HCT116 (cell line): ENCODE results near the gene CRISPLD2. TPM values are rescaled to one million over a fixed set of nuclear protein-coding genes. Genes with fewer than 3 reads are reported as not detected.

Experiments
- ATAC-seq: fragments of 200-7000 bp; cut with Tn5 transposase; 2 replicates; pipeline ENCODE4 v1.9.1; 2020; ENCODE audit warnings: mild to moderate bottlenecking, moderate library complexity
- BruUV-seq: library from RNA; stranded (reverse); fragments of 400-500 nt; replicated peaks from 2 replicates; lab custom pipeline; 2021; lab: Mats Ljungman, UMichigan
- CTCF ChIA-PET: fragments of 300-600 bp; sonication (Branson Sonifier 250); formaldehyde crosslinking; loops from one replicate; lab custom pipeline; 2021; ENCODE audit warnings: antibody characterized with exemption; lab: Charles Lee
- POLR2A ChIA-PET: fragments of 300-600, 350-600 bp; sonication (Branson Sonifier 250); formaldehyde crosslinking; loops from one replicate; lab custom pipeline; 2021; ENCODE audit warnings: antibody characterized with exemption; lab: Charles Lee
- RAD21 ChIA-PET, 2 experiments: fragments of 300-600 bp; sonication (Branson Sonifier 250); formaldehyde crosslinking; loops; one replicate each; lab custom pipeline; 2023; ENCODE audit warnings: low total read pairs in 2 of 2; ENCODE audit not compliant: uncharacterized antibody in 2 of 2, unreplicated experiment in 2 of 2, low non-redundant PET in 1 of 2; lab: Charles Lee
- DNase-seq: peaks from one replicate; pipeline ENCODE4 v3.0.0-alpha.2; 2010; ENCODE audit warnings: low read depth, low spot score
- H2AFZ ChIP-seq: fragments of 200-600 bp; shearing (Covaris generic), sonication (generic); 2 replicates; pipeline ENCODE4 v1.6.1; 2017; ENCODE audit warnings: low read depth, mixed run types, mixed read lengths, antibody characterized with exemption, low read length; ENCODE audit not compliant: poor library complexity, severe bottlenecking
- H3K27ac ChIP-seq: 2 replicates; pipeline ENCODE4 v1.5.1; 2012; ENCODE audit warnings: low read depth, low read length
- H3K27me3 ChIP-seq: fragments of 200-600 bp; sonication (generic); 2 replicates; pipeline ENCODE4 v1.6.1; 2016; ENCODE audit warnings: mixed run types, low read length, mixed read lengths; ENCODE audit not compliant: insufficient read depth
- H3K36me3 ChIP-seq, 2 experiments: fragments of 200-500 bp in 1 of 2; fragments of 200-600 bp in 1 of 2; sonication (Bioruptor generic) in 1 of 2; sonication (generic) in 1 of 2; 2 replicates each; pipeline versions ENCODE4 v1.5.1 to v1.6.1; 2014 to 2016; ENCODE audit warnings: low read length in 2 of 2, inconsistent platforms in 1 of 2, mixed read lengths in 1 of 2, mixed run types in 1 of 2; ENCODE audit not compliant: insufficient read depth in 2 of 2, control insufficient read depth in 1 of 2
- H3K4me1 ChIP-seq, 2 experiments: fragments of 200-600 bp in 1 of 2; sonication (generic) in 1 of 2; 2 replicates each; pipeline versions ENCODE4 v1.5.1 to v1.6.1; 2012 to 2017; ENCODE audit warnings: low read length in 2 of 2, inconsistent platforms in 1 of 2, mild to moderate bottlenecking in 1 of 2, mixed read lengths in 1 of 2, mixed run types in 1 of 2, moderate library complexity in 1 of 2; ENCODE audit not compliant: insufficient read depth in 2 of 2, control insufficient read depth in 1 of 2
- H3K4me2 ChIP-seq: fragments of 200-600 bp; sonication (generic); 2 replicates; pipeline ENCODE4 v1.6.1; 2017; ENCODE audit warnings: mixed run types, low read length, mixed read lengths
- H3K4me3 ChIP-seq, 2 experiments: fragments of 200-600 bp in 1 of 2; sonication (generic) in 1 of 2; replicated peaks in 1 of 2; 2 replicates each; pipeline ENCODE4 v1.5.1; 2011 to 2016; ENCODE audit warnings: low read length in 2 of 2, control low read depth in 1 of 2, low read depth in 1 of 2, mild to moderate bottlenecking in 1 of 2, mixed read lengths in 1 of 2, mixed run types in 1 of 2
- H3K79me2 ChIP-seq: fragments of 200-600 bp; sonication (generic); 2 replicates; pipeline ENCODE4 v1.6.1; 2017; ENCODE audit warnings: mild to moderate bottlenecking, mixed run types, low read length, moderate library complexity, mixed read lengths; ENCODE audit not compliant: insufficient read depth
- H3K9ac ChIP-seq: fragments of 200-600 bp; sonication (generic); 2 replicates; pipeline ENCODE4 v1.6.1; 2016; ENCODE audit warnings: low read length, mixed read lengths
- H3K9me2 ChIP-seq: fragments of 200-600 bp; sonication (generic), shearing (Covaris generic); 2 replicates; pipeline ENCODE4 v1.6.1; 2017; ENCODE audit warnings: mixed run types, mild to moderate bottlenecking, moderate library complexity; ENCODE audit not compliant: insufficient read depth
- H3K9me3 ChIP-seq, 2 experiments: fragments of 200-500 bp in 1 of 2; fragments of 200-600 bp in 1 of 2; sonication (Bioruptor generic) in 1 of 2; sonication (generic) in 1 of 2; 2 replicates each; pipeline ENCODE4 v1.6.1; 2014 to 2017; ENCODE audit warnings: low read length in 2 of 2, mixed read lengths in 2 of 2, inconsistent platforms in 1 of 2, low read depth in 1 of 2, mild to moderate bottlenecking in 1 of 2, mixed run types in 1 of 2, moderate library complexity in 1 of 2; ENCODE audit not compliant: control insufficient read depth in 1 of 2, insufficient read depth in 1 of 2
- H4K20me1 ChIP-seq: fragments of 200-600 bp; sonication (generic), shearing (Covaris generic); 2 replicates; pipeline ENCODE4 v1.6.1; 2017; ENCODE audit warnings: mixed run types, mild to moderate bottlenecking, moderate library complexity; ENCODE audit not compliant: insufficient read depth
- ATF3 ChIP-seq: IDR thresholded peaks from 2 replicates; pipeline ENCODE4 v1.6.1; 2012
- CBX3 ChIP-seq: IDR thresholded peaks from 2 replicates; pipeline ENCODE4 v1.6.1; 2012; ENCODE audit warnings: low read depth
- CTCF ChIP-seq, 3 experiments: fragments of 200-600 bp in 1 of 3; sonication (generic) in 1 of 3; IDR thresholded peaks in 2 of 3; conservative IDR thresholded peaks in 1 of 3; 2 replicates each; pipeline ENCODE4 v1.5.1; 2012 to 2017; ENCODE audit warnings: low read depth in 2 of 3, low read length in 2 of 3, antibody characterized with exemption in 1 of 3, borderline replicate concordance in 1 of 3, control low read depth in 1 of 3, mild to moderate bottlenecking in 1 of 3, mixed read lengths in 1 of 3, mixed run types in 1 of 3, moderate library complexity in 1 of 3; ENCODE audit not compliant: insufficient read depth in 1 of 3
- EGR1 ChIP-seq: IDR thresholded peaks from 2 replicates; pipeline ENCODE4 v1.6.1; 2012; ENCODE audit warnings: low read depth
- ELF1 ChIP-seq: IDR thresholded peaks from 2 replicates; pipeline ENCODE4 v1.6.1; 2012; ENCODE audit warnings: low read depth, borderline replicate concordance
- EZH2 ChIP-seq: fragments of 200-600 bp; sonication (generic); IDR thresholded peaks from 2 replicates; pipeline ENCODE4 v1.6.1; 2017; ENCODE audit warnings: antibody characterized with exemption, mixed run types
- EZH2phosphoT487 ChIP-seq: fragments of 200-600 bp; IDR thresholded peaks from 2 replicates; pipeline ENCODE4 v1.6.1; 2018; ENCODE audit warnings: antibody characterized with exemption, borderline replicate concordance
- JUND ChIP-seq: IDR thresholded peaks from 2 replicates; pipeline ENCODE4 v1.6.1; 2012
- MAX ChIP-seq: IDR thresholded peaks from 2 replicates; pipeline ENCODE4 v1.6.1; 2012
- POLR2A ChIP-seq: IDR thresholded peaks from 2 replicates; pipeline ENCODE4 v1.7.0; 2011; ENCODE audit warnings: borderline replicate concordance; ENCODE audit not compliant: insufficient read depth, insufficient read length; ENCODE audit errors: extremely low read depth
- RAD21 ChIP-seq: IDR thresholded peaks from 2 replicates; pipeline ENCODE4 v1.6.1; 2012; ENCODE audit warnings: low read depth, mild to moderate bottlenecking
- SIN3A ChIP-seq: IDR thresholded peaks from 2 replicates; pipeline ENCODE4 v1.6.1; 2012; ENCODE audit warnings: low read depth
- SP1 ChIP-seq: IDR thresholded peaks from 2 replicates; pipeline ENCODE4 v1.6.1; 2012; ENCODE audit warnings: low read depth
- SRF ChIP-seq: IDR thresholded peaks from 2 replicates; pipeline ENCODE4 v1.6.1; 2012; ENCODE audit warnings: low read depth
- TCF7L2 ChIP-seq: IDR thresholded peaks from 2 replicates; pipeline ENCODE4 v1.7.0; 2011; ENCODE audit warnings: borderline replicate concordance, inconsistent platforms; ENCODE audit not compliant: insufficient read depth, insufficient read length; ENCODE audit errors: extremely low read depth
- YY1 ChIP-seq: IDR thresholded peaks from 2 replicates; pipeline ENCODE4 v1.6.1; 2011; ENCODE audit warnings: low read length, low read depth, moderate library complexity, mild to moderate bottlenecking; ENCODE audit not compliant: insufficient replicate concordance; ENCODE audit errors: extremely low read depth
- ZBTB33 ChIP-seq: IDR thresholded peaks from 2 replicates; pipeline ENCODE4 v1.6.1; 2011; ENCODE audit warnings: mild to moderate bottlenecking, low read length, moderate library complexity; ENCODE audit not compliant: insufficient replicate concordance; ENCODE audit errors: extremely low read depth
- ZFX ChIP-seq: fragments of 450-650 bp; IDR thresholded peaks from 2 replicates; pipeline ENCODE4 v1.6.1; 2017
- ZNF274 ChIP-seq: fragments of 200-500 bp; sonication (Bioruptor generic); IDR thresholded peaks from 2 replicates; pipeline ENCODE4 v1.6.1; 2014; ENCODE audit warnings: mild to moderate bottlenecking, low read depth, low read length, inconsistent platforms
- intact Hi-C: fragments of 100-400 bp; cut with micrococcal nuclease; formaldehyde crosslinking; loops from 2 replicates; pipeline ENCODE4 v1.10.0; 2022
- total RNA-seq: library from RNA; stranded (reverse); gene quantifications from one replicate; pipeline ENCODE4 v1.2.1, GENCODE V29; 2021; ENCODE audit not compliant: unreplicated experiment

Gene CRISPLD2
- total RNA-seq, 1 experiment from 2014 or later: 4.6 TPM

GRCh38 chr16:84833144-84833500, 13.3 kb downstream of the CRISPLD2 start (continued):
- no peak for TF ChIP-seq ATF3
- no peak for TF ChIP-seq JUND
- TF ChIP-seq SIN3A: no peak
- no peak for TF ChIP-seq POLR2A
- no peak for TF ChIP-seq EZH2
- no peak for TF ChIP-seq TCF7L2
- no peak for TF ChIP-seq RAD21
- no peak for TF ChIP-seq EZH2phosphoT487

GRCh38 chr16:84833542-84834402, 14.0 kb downstream of the CRISPLD2 start:
- no peaks in the 10 kb centered on the region for H3K36me3 ChIP-seq
- no peaks in the 10 kb centered on the region for H4K20me1 ChIP-seq
- peaks cover 19 to 38% of the 10 kb centered on the region in 2 experiments for H3K4me1 ChIP-seq
- H2AFZ ChIP-seq: no peak overlapping the region
- no peak overlapping the region for H3K9ac ChIP-seq
- no peak overlapping the region for H3K27ac ChIP-seq
- DNase-seq (no peak), ATAC-seq (no peak)
- H3K4me3 ChIP-seq: no peak overlapping the region
- CTCF ChIA-PET: no interaction called here
- H3K9me3 ChIP-seq: no peaks in the 10 kb centered on the region
- TF ChIP-seq SIN3A (no peak), MAX (no peak), TCF7L2 (no peak), ZFX (no peak), ZBTB33 (no peak), EGR1 (no peak), JUND (no peak), YY1 (no peak), ZNF274 (no peak), EZH2 (no peak), CBX3 (no peak), CTCF (IDR thresholded peaks at IDR 0.05 in 2 of 3, conservative IDR thresholded peaks at IDR 0.05 in 1 of 3; ENCODE audit: borderline replicate concordance in 1 of 3, insufficient read depth in 1 of 3, low read depth in 2 of 3, low read length in 2 of 3) (no peak), POLR2A (no peak), EZH2phosphoT487 (no peak), SP1 (no peak), SRF (no peak), ELF1 (no peak), ATF3 (no peak)
- H3K9me2 ChIP-seq: no peaks in the 10 kb centered on the region
- no peaks in the 10 kb centered on the region for H3K27me3 ChIP-seq
- intact Hi-C loops: no loop called here
- no TSS peak for BruUV-seq
- POLR2A ChIA-PET: interaction anchor here (2.8 kb wide), 1 partner anchor 14 kb away, joined by 12 read pairs; the partner anchor contains the start of gene CRISPLD2
- RAD21 ChIA-PET: interaction anchor here in 1 of 2 experiments (1.3 kb wide), 1 partner anchor 14 kb away, joined by 3 read pairs; the partner anchor contains the start of gene CRISPLD2
- H3K79me2 ChIP-seq: no peaks in the 10 kb centered on the region
- H3K4me2 ChIP-seq: no peak overlapping the region
